Stimulated activated CD4-positive, alpha-beta T cell treated with anti-CD3 and anti-CD28 coated beads, Interleukin-1b, Interleukin-23, amount 100 ng/mL, for 24 hours (primary cell): Measurements from ENCODE around the gene PAX7.

ENCODE experiments used
- DNase-seq, 4 experiments: peaks; one replicate each; pipeline ENCODE4 v3.0.0-alpha.2; 2020; ENCODE audit warnings: low read depth in 4 of 4, low spot score in 1 of 4

The PAX7 gene

GRCh38 chr1:18618546-18619466 is 11.8 kb upstream of the PAX7 start:
- DNase-seq = no peak

GRCh38 chr1:18619467-18619835 is 11.2 kb upstream of the PAX7 start:
- no peak for DNase-seq

- no peak for DNase-seq
These were observed 2.1 kb upstream of the PAX7 start for GRCh38 chr1:18628511-18628910.

- no peak for DNase-seq
These were observed 761 bp upstream of the PAX7 start for GRCh38 chr1:18629659-18630510.

GRCh38 chr1:18631496-18632217 is 1.0 kb downstream of the PAX7 start:
- DNase-seq = no peak

- DNase-seq = no peak
These were observed 1.6 kb downstream of the PAX7 start for GRCh38 chr1:18632218-18632588.

- no peak for DNase-seq
These were observed 2.3 kb downstream of the PAX7 start for GRCh38 chr1:18632783-18633421.

- no peak for DNase-seq
These were observed 2.9 kb downstream of the PAX7 start for GRCh38 chr1:18633422-18634155.

- DNase-seq = no peak
These were observed 3.6 kb downstream of the PAX7 start for GRCh38 chr1:18634276-18634675.

GRCh38 chr1:18635070-18635577 is 4.5 kb downstream of the PAX7 start:
- no peak for DNase-seq

- DNase-seq = no peak
These were observed 5.4 kb downstream of the PAX7 start for GRCh38 chr1:18635891-18636595.

GRCh38 chr1:18636596-18637508 is 6.2 kb downstream of the PAX7 start:
- DNase-seq = no peak

- no peak for DNase-seq
These were observed 6.9 kb downstream of the PAX7 start for GRCh38 chr1:18637511-18637960.

- no peak for DNase-seq
These were observed 7.6 kb downstream of the PAX7 start for GRCh38 chr1:18637962-18638834.

GRCh38 chr1:18638835-18639364 is 8.3 kb downstream of the PAX7 start:
- no peak for DNase-seq

- no peak for DNase-seq
These were observed 8.9 kb downstream of the PAX7 start for GRCh38 chr1:18639368-18640055.
